ENCODE measurements around the gene TOP3A.

Gene TOP3A

DNA sequence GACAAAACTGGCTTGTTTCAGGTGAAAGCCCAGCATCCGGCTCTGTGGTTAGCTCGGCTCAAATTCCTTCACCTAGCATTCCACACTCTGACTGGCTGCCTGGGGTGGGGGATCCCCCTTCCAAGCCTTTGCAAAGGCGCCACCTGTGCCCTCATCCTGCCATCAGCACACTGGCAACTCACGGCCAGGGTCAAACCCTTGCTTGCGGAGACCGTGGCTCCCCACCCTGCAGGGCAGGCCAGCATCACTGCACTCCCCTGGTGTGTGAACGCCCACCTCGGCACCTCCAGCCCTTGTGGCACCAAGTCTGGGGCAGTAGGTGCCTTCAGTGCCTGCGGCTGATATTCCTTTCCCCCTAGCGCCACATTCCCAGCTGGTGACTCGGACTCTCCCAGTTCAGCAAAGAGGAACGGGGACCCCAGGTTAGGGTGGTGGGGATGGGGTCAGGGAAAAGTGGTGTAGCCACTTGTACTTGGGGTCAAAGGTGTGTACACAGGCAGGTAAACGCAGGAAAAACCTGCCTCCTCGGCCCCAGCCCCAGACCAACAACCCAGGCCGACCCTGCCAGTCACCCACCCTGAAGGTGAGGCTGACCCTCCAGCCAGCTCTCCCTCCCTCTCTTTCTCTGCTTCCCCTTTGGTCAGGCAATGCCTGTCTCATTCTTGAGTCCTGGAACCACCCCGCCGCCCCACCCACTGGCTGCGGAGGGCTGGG, 57.4 kb downstream of the TOP3A start:
- DNase-seq (ENCODE audit: low read depth), result no peak

DNA sequence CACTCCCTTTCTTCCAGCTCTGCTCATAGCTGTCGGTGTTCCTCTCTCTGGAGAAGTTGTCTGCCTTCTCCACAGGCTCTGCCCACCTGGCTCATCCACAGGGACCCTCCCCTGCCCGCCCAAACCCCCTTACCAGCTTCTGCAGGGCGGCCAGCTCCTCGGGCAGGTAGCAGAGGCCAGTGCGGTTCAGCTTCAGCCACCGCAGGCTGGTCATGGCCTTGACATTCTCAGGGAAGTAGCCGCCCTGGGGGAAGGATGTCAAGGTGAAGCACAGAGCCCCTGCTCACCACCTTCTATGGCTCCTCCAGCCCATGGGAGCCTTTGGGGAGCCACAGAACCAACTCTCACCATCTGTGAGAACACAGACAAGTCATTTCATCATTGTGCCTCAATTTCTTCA, 58.0 kb downstream of the TOP3A start:
- peak overlapping the region; percentile 93 for H3K4me3 ChIP-seq (ENCODE audit: low read depth, low read length)
- DNase-seq (ENCODE audit: low read depth), result no peak

More for the DNA sequence above, 57.4 kb downstream of the TOP3A start:
- H3K4me3 ChIP-seq (ENCODE audit: low read depth, low read length), result peak overlapping the region; percentile 93

DNA sequence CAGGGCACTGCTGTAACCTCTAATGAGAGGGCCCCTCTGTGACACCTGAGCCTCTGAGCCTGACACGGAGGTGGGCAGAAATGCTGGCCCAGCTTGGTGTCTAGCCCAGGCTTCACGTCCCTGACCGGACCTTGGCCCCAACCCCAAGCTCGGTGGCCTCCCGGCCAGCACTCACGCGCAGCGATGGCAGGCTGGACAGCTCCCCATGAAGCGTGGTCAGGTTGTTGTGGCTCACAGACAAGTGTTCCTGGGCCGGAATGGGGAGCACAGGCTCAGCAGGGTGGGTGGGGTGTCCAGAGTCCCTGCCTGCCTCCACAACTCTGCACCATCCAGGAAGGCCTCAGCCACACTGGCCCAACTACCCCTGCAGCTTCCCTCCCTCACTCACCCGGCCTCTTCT, 58.4 kb downstream of the TOP3A start:
- DNase-seq (ENCODE audit: low read depth), result no peak

DNA sequence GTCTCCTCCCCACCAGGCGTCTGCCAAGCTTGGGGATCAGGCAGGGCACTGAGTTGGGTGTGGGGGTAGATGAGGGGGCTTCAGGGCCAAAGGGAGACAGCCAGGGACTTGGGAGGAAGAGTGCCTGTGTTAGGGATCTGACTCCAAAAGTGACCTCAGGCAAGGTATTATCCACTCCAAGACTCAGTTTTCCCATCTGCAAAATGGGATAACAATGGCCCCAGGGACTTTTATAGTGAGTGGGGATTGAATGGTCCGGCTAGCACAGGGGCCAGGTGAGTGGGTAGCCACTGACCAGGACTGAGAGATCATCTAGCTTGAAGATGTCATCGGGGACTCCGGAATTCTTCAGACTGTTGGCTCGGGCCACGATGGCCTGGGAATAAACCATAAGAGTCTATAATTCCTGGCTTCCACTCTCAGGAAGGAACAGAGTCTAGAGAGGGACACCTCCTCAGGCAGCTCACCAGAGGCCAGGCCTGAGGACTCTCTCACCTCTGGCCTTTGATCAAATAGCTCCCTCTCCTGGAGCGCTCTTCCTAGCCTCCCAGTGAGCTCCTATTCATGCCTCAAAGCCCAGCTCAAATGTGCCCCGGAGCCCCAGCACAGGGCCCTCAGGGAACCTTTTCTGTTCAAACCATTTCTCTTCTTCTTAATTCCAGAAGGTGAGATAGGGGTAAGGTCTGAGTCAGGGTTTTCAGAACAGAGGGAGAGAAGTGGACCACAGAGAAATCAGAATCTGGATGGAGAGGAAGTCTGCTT, 59.7 kb downstream of the TOP3A start:
- DNase-seq (ENCODE audit: low read depth), result no peak
- H3K4me3 ChIP-seq (ENCODE audit: low read depth, low read length), result no peak overlapping the region

More for the DNA sequence above, 58.4 kb downstream of the TOP3A start:
- no peak overlapping the region for H3K4me3 ChIP-seq (ENCODE audit: low read depth, low read length)

DNA sequence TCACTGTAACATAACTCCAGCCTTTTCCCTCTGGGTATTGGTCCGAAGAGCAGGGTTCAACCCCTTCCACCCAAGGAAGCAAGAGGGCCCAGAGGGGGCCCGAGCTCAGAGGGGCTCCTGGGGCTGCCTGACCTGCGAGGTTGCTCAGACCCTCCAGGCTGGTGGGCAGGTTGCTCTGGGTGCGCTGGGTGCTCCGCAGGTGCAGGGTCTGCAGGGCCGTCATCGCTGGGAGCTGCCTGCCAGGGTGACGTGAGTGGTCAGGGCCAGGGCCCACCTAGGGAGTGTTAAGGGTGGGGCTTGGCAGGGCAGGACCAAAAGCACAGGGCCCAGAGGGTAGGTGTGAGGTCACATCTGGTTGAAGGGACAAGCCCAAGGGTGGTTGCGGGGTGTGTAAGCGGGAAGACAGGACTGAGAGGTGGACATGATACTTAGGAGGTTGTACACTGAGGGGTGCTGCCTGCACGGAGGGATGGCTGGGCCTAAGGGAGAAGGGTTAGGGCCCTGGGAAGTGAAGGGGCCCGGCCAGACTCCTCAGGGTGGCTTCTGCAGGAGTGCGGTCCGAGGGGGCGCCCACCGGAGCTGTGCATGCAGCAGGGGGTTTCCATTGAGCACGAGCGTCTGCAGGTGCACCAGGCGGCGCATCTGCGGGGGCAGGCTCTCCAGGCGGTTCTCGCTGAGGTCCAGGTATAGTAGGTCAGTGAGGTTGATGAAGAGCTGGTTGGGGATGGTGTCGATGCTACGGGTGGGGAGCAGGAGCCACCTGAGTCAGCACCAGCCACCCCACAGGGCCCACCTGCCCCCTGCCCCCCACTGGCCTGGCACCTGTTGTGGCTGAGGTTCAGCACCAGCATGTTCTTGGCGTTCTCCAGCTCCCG, 60.6 kb downstream of the TOP3A start:
- H3K4me3 ChIP-seq (ENCODE audit: low read depth, low read length), result no peak overlapping the region
- DNase-seq (ENCODE audit: low read depth), result no peak

DNA sequence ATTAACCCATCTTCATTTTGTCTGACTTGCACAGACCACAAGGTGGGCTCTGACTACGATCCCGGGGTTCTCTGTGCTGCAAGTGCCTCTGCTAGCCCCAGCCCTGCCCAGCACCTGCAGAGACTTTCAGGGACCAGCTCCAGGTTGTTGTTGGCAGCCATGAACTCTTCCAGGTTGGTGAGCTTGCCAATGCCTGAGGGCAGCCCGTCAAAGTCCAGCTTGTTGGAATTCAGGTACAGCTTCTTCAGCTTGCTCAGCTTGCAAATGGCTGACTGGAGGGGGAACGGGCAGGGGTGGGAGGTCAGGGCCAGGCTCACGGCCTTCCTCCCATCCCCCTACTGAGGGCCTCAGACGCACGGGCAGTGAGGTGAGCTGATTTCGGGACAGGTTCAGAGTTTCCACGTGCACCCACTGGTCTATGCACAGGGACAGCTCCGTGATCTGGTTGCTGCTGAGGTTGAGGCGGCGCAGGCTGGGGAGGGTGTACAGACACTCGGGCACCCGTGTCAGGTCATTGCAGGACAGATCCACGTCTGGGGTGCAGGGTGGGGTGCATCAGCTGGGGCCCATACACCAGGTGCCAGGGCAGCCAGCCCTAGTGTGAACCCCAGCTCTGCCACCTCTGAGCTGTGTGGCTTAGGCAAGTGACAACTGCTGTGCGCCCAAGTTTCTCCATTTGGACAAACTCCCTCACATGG, 61.5 kb downstream of the TOP3A start:
- H3K4me3 ChIP-seq (ENCODE audit: low read depth, low read length), result no peak overlapping the region
- DNase-seq (ENCODE audit: low read depth), result no peak

DNA sequence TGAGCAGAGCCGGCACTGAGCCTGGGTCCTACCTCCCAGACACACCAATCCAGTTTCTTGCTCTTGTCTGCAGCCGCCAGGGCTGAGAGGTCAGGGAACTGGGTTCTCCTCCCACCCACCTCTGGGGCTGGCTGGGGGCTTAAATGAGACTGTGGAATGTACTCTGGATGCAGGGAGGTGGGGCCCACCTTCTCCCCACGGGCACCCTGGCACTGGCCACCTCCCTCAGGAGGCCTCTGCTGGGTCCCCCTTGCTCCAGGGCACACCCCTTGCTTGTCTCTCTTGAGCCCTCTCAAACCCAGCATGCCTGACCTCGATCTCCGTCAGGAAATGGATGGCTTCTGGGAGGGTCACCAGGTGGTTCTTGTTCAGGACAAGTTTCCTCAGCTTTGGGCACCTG, 62.6 kb downstream of the TOP3A start:
- no peak overlapping the region for H3K4me3 ChIP-seq (ENCODE audit: low read depth, low read length)
- DNase-seq (ENCODE audit: low read depth), result no peak

DNA sequence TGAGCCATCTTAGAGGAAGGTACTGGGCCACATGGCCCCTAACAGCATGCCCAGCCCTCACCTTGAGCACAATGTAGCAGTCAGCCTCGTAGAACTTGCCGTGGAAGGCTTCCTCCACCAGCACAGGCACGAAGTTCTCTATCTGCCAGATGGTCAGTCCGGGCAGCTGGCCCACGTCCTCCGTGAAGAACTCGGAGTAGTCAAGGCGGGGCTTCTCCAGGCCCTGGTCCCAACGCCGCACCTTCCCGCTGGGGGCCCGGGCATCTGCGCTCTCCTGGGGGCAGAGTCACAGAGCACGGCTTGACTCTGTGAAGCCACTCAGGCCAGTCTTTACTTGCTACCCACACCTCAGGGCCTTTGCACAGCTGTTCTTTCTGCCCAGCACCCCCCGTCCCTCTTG, 63.6 kb downstream of the TOP3A start:
- no peak overlapping the region for H3K4me3 ChIP-seq (ENCODE audit: low read depth, low read length)
- no peak for DNase-seq (ENCODE audit: low read depth)

DNA sequence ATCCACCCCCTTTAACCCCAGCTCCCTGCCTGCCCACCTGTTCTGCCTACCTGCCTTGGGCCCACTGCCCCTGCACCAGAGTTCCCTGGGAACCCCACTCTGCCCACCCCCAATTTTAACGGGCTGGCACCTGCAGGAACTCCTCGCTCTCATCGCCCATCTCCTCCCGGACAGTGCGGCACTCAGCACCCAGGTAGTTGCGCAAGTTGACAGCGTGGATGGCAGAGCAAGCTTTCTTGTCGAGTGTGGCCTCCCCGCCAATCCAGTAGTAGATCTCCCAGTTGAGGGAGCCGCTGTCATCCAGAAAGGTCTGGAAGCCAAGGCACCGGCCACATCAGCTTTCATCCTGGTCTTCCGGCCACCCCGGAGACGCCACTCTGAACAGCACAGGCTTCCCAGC, 64.1 kb downstream of the TOP3A start:
- H3K4me3 ChIP-seq (ENCODE audit: low read depth, low read length), result no peak overlapping the region
- DNase-seq (ENCODE audit: low read depth), result no peak

DNA sequence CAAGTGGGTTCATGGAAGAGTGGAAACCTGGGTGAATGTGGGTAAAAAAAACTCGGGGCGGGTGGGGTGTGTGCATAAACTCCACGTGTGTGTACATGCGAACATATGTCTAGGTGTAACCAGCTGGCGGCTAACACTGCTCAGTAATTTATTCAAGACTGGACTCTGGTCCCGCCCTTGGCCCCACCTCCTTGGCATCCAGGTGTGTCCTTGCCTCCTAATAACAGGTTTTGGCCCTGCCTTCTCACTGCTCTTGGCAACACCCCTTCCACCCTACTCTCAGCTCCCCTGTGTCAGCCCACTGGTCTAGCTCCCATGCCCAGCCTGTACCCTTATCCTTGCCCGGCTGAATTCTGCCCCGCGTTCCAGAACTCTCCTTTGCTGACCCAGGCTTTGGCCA, 64.5 kb downstream of the TOP3A start:
- H3K4me3 ChIP-seq (ENCODE audit: low read depth, low read length), result no peak overlapping the region
- DNase-seq (ENCODE audit: low read depth), result no peak

DNA sequence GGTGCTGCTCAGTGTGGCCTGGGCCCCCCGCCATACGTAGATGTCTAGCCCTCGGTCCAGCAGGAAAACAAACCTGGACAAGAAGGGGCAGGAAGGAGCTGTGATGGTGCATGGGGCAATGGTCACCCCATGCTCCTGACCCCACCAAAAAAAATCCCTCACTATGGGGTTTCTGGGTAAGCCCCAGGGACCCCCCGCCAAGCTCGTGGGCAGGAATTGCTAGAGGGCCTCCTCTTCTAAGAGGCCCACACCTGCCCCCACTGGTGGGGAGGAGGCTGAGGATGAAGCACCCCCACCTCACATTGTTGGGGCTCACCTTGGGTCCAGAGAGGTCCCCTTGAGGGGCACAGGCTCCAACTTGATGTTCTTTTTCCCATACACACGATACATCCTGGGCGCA, 66.0 kb downstream of the TOP3A start:
- DNase-seq (ENCODE audit: low read depth), result no peak
- no peak overlapping the region for H3K4me3 ChIP-seq (ENCODE audit: low read depth, low read length)

DNA sequence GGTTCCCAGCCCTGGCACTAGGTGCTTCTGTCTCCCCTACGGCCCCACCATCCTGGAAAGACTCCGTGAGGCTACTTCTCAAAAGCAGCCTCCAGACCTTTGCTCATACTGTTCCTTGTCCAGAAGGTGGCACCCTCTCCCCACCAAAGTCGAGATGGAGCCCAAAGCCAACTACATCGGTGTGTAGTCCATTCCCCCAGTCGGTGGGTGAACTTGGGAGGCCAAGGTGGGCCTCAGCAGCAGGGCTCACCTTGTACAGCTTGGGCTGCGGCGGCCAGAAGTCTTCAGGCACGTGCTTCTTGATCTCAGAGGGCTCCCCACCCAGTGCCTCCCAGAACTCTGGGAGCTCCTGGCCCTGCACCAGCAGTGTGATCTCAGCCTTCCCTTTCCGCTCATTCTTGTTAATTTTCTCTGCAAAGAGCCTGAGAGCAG, 66.5 kb downstream of the TOP3A start:
- DNase-seq (ENCODE audit: low read depth), result no peak
- no peak overlapping the region for H3K4me3 ChIP-seq (ENCODE audit: low read depth, low read length)

DNA sequence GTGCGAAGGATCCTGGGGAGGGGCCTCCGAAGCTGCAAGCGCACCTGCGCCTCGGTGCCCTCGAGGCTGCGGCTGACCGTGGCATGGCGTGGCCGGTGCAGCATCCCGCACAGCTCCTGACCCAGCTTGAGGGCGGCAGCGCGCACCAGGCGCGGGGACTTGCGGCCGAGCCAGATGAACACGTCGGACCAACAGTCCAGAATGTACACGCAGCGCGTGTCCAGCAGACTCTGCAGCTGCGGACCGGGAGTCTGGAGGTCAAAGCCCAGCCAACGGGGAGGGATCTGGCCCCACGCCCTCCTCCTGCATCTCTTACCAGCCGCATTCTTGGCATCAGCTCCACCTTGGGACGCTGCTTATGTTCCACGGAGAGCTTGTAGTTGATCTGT, 67.2 kb downstream of the TOP3A start:
- DNase-seq (ENCODE audit: low read depth), result no peak

DNA sequence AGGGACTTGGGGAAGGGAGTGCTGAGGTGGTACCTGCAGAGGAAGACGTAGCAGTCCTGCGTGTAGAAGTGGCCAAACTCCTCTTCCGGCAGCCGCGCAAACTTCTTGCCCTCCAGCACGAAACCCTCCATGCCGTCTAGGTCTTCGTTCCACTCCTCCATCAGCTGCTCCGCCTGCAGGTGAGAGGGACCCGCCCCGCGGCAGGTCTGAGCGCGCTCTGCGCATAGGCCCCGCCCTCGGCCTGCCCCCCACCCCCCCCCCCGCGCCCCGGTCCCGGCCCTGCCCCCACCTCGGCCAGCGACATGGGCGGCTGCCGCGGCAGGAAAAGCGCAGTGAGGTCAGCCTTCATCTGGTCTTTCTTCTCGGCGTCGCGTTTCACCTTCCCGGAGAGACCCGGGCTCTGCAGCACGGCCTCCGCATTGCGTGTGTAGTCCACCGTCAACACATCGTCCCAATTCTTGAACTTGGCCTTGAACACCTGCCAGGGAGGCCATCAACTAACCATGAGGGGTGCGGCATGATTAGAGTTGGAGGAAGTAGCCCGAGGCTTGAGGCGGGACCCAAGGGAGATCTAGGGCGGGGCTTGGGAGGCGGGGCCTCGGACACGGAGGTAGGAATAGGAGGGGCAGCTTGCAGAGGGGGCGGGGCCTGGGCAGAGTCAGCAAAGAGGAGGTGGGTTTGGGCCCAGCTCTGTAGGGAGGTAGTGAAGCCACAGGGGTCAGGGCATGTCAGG, 67.7 kb downstream of the TOP3A start:
- DNase-seq (ENCODE audit: low read depth), result no peak

More for the DNA sequence above, 67.2 kb downstream of the TOP3A start:
- H3K4me3 ChIP-seq (ENCODE audit: low read depth, low read length), result no peak overlapping the region

DNA sequence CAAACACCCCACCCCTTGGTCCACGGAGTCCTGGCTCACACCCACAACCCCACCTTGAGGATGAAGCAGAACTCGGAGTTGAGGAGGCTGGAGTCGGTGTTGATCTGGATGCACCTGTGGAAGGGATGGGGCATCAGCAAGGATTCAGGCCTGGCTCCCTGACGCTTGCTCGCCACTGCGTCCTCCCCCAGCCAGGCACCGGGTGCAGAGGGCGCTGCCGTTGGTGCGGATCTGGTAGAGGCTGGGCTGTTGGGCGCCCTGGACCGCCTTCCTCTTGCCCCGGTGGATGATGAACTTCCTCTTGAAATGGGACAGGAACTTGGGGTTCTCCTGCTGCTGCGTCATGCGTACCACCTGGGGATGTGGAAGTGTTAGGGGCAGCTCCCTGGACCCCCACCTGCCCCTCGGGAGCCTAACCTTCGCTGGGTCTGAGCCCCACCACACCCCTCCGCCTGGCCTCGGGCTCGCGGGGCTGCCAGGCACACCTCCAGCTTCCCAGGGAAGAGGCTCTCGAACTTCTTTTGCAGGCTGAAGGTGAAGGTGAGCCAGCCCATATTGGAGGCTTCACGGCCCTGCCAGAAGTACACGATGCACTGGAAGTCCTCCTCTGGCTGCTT, 68.6 kb downstream of the TOP3A start:
- DNase-seq (ENCODE audit: low read depth), result no peak
- H3K4me3 ChIP-seq (ENCODE audit: low read depth, low read length), result no peak overlapping the region

More for the DNA sequence above, 67.7 kb downstream of the TOP3A start:
- H3K4me3 ChIP-seq (ENCODE audit: low read depth, low read length), result no peak overlapping the region

DNA sequence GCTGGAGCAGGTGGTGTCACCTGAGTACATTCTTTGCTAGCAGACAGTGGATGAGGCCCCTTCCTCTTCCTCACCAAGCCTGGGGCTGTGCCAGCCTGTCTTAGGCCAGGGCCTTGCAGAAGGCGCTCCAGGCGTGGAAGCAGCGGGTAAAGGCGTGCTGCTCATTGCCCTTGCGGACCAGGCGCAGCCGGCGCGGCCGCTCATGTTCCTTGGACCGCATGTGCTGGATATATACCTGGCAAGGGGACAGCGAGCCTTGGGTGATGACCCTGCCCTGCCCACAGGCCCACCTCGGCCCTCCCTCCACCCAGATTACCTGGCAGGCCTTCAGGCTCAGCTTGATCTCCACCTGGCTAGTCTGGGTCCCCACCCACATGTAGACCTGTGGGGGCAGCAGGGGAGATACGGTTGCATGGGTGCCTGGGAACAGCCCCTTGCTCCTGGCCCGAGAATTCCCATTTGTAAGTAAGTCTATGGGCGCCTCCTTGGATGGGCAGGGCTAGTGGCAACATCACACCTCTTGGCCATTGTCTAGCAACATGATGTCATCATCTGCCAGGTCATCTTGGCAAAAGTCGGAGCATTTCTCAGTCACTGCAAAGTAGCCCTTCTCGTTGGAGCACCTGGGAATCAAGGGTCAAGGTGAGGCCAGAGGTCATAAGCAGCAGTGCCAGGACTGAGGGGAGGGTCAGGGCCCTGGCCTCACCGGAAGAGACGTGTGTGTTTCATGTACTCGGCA, 69.6 kb downstream of the TOP3A start:
- no peak overlapping the region for H3K4me3 ChIP-seq (ENCODE audit: low read depth, low read length)
- no peak for DNase-seq (ENCODE audit: low read depth)

DNA sequence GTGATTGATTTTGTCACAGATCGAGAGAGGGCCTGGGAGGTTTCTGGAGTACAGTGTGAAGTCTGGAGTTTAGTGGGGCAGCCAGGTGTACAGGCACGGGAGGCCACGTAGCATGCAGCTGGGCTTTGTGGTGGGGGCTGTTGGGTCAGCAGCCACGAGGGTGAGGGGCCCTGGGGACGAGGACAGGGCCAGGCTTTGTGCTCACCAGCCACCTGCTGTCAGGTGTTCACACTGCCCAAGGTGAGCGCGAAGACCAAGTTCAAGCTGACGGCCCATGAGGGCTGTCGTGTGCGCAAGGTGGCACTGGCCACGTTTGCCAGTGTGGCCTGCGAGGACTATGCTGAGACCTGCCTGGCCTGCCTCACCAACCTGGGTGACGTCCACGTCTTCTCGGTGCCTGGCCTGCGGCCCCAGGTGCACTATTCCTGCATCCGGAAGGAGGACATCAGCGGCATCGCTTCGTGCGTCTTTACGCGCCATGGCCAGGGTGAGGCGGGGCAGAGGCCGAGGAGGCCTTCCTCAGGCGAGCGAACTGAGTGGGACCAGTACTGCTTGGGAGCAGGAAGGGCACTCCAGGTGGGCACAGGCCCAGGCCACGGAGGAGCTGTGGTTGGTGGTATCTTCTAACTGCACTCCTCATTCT, 73.4 kb downstream of the TOP3A start:
- H3K4me3 ChIP-seq (ENCODE audit: low read depth, low read length), result no peak overlapping the region
- no peak for DNase-seq (ENCODE audit: low read depth)

Data from skeletal muscle cell (primary cell).